HCT116 (cell line): Measurements from ENCODE around the gene STPG3.
"Not testable (repeated sequence)": the region's sequence is repeated elsewhere in the genome, so short reads cannot be mapped to it uniquely, and the experiment has no call there.

Source experiments
- ATF3 ChIP-seq: IDR thresholded peaks from 2 replicates; pipeline ENCODE4 v1.6.1; 2012
- CBX3 ChIP-seq: IDR thresholded peaks from 2 replicates; pipeline ENCODE4 v1.6.1; 2012; ENCODE audit warnings: low read depth
- CEBPB ChIP-seq: IDR thresholded peaks from 2 replicates; pipeline ENCODE4 v1.6.1; 2012; ENCODE audit warnings: low read depth
- CTCF ChIP-seq, 3 experiments: fragments of 200-600 bp in 1 of 3; sonication (generic) in 1 of 3; IDR thresholded peaks in 2 of 3; conservative IDR thresholded peaks in 1 of 3; 2 replicates each; pipeline ENCODE4 v1.5.1; 2012 to 2017; ENCODE audit warnings: low read depth in 2 of 3, low read length in 2 of 3, antibody characterized with exemption in 1 of 3, borderline replicate concordance in 1 of 3, control low read depth in 1 of 3, mild to moderate bottlenecking in 1 of 3, mixed read lengths in 1 of 3, mixed run types in 1 of 3, moderate library complexity in 1 of 3; ENCODE audit not compliant: insufficient read depth in 1 of 3
- EZH2 ChIP-seq: fragments of 200-600 bp; sonication (generic); IDR thresholded peaks from 2 replicates; pipeline ENCODE4 v1.6.1; 2017; ENCODE audit warnings: antibody characterized with exemption, mixed run types
- EZH2phosphoT487 ChIP-seq: fragments of 200-600 bp; IDR thresholded peaks from 2 replicates; pipeline ENCODE4 v1.6.1; 2018; ENCODE audit warnings: antibody characterized with exemption, borderline replicate concordance
- JUND ChIP-seq: IDR thresholded peaks from 2 replicates; pipeline ENCODE4 v1.6.1; 2012
- POLR2A ChIP-seq: IDR thresholded peaks from 2 replicates; pipeline ENCODE4 v1.7.0; 2011; ENCODE audit warnings: borderline replicate concordance; ENCODE audit not compliant: insufficient read depth, insufficient read length; ENCODE audit errors: extremely low read depth
- RAD21 ChIP-seq: IDR thresholded peaks from 2 replicates; pipeline ENCODE4 v1.6.1; 2012; ENCODE audit warnings: low read depth, mild to moderate bottlenecking
- REST ChIP-seq: IDR thresholded peaks from 2 replicates; pipeline ENCODE4 v1.6.1; 2012; ENCODE audit warnings: low read depth
- SRF ChIP-seq: IDR thresholded peaks from 2 replicates; pipeline ENCODE4 v1.6.1; 2012; ENCODE audit warnings: low read depth
- TCF7L2 ChIP-seq: IDR thresholded peaks from 2 replicates; pipeline ENCODE4 v1.7.0; 2011; ENCODE audit warnings: borderline replicate concordance, inconsistent platforms; ENCODE audit not compliant: insufficient read depth, insufficient read length; ENCODE audit errors: extremely low read depth
- ZNF274 ChIP-seq: fragments of 200-500 bp; sonication (Bioruptor generic); IDR thresholded peaks from 2 replicates; pipeline ENCODE4 v1.6.1; 2014; ENCODE audit warnings: mild to moderate bottlenecking, low read depth, low read length, inconsistent platforms

GRCh38 chr9:137243266-137243625 lies 7.8 kb upstream of the STPG3 start:
- not testable (repeated sequence) for TF ChIP-seq ZNF274; CTCF (IDR thresholded peaks at IDR 0.05 in 2 of 3, conservative IDR thresholded peaks at IDR 0.05 in 1 of 3; ENCODE audit: borderline replicate concordance in 1 of 3, insufficient read depth in 1 of 3, low read depth in 2 of 3, low read length in 2 of 3); REST; CEBPB; POLR2A; EZH2; SRF; RAD21; CBX3; TCF7L2; EZH2phosphoT487; JUND; ATF3
